NCI-H2081 (cell line): ENCODE measurements around the gene HCAR2.
"Not testable (repeated sequence)": the region's sequence is repeated elsewhere in the genome, so short reads cannot be mapped to it uniquely, and the experiment has no call there.

Source experiments
- DNase-seq, 2 experiments: peaks; one replicate each; lab custom pipeline; 2025; lab: John Stamatoyannopoulos, UW

Gene HCAR2

GRCh38 chr12:122716658-122717057, 13.5 kb upstream of the HCAR2 start, which contains the start of gene HCAR3:
TSS of gene HCAR3 (minus strand) at chr12:122716811. CDS start at chr12:122716737, 74 bp downstream.
- not testable (repeated sequence) for DNase-seq

- not testable (repeated sequence) for DNase-seq
Observed at GRCh38 chr12:122715211-122715610, 12.1 kb upstream of the HCAR2 start.

GRCh38 chr12:122713491-122714188, 10.5 kb upstream of the HCAR2 start:
- not testable (repeated sequence) for DNase-seq

GRCh38 chr12:122711266-122711665, 8.1 kb upstream of the HCAR2 start:
- DNase-seq: not testable (repeated sequence)

GRCh38 chr12:122710341-122710740, 7.2 kb upstream of the HCAR2 start:
- DNase-seq: not testable (repeated sequence)

- DNase-seq: not testable (repeated sequence)
Observed at GRCh38 chr12:122709287-122709686, 6.1 kb upstream of the HCAR2 start.

GRCh38 chr12:122703841-122704240, 684 bp upstream of the HCAR2 start:
- DNase-seq: not testable (repeated sequence)

GRCh38 chr12:122701481-122701880, 1.7 kb downstream of the HCAR2 start:
- DNase-seq: not testable (repeated sequence)

- DNase-seq: not testable (repeated sequence)
Observed at GRCh38 chr12:122700038-122700710, 3.0 kb downstream of the HCAR2 start.

- not testable (repeated sequence) for DNase-seq
Observed at GRCh38 chr12:122696922-122697321, 6.2 kb downstream of the HCAR2 start.

GRCh38 chr12:122691566-122691965, 11.6 kb downstream of the HCAR2 start:
- DNase-seq: no peak

GRCh38 chr12:122688291-122688690, 14.9 kb downstream of the HCAR2 start:
- DNase-seq: no peak

- peak in 1 of 2 experiments; percentile 4 for DNase-seq
Observed at GRCh38 chr12:122687086-122687485, 16.1 kb downstream of the HCAR2 start.

GRCh38 chr12:122686538-122686937, 16.6 kb downstream of the HCAR2 start:
- no peak for DNase-seq

GRCh38 chr12:122684297-122684813, 18.8 kb downstream of the HCAR2 start:
- DNase-seq: no peak

GRCh38 chr12:122681814-122682213, 21.3 kb downstream of the HCAR2 start:
- no peak for DNase-seq

- not testable (repeated sequence) for DNase-seq
Observed at GRCh38 chr12:122680989-122681388, 22.2 kb downstream of the HCAR2 start.

- DNase-seq: not testable (repeated sequence)
Observed at GRCh38 chr12:122676781-122677180, 26.4 kb downstream of the HCAR2 start.

- not testable (repeated sequence) for DNase-seq
Observed at GRCh38 chr12:122676015-122676414, 27.1 kb downstream of the HCAR2 start.

- no peak for DNase-seq
Observed at GRCh38 chr12:122672515-122672914, 30.6 kb downstream of the HCAR2 start.

- DNase-seq: no peak
Observed at GRCh38 chr12:122669397-122670070, 33.6 kb downstream of the HCAR2 start.

- DNase-seq: no peak
Observed at GRCh38 chr12:122668268-122668667, 34.9 kb downstream of the HCAR2 start.
